Forelimb muscle (tissue), 1 donor: ENCODE data around the gene DNAH14. TPM values are rescaled to one million over a fixed set of nuclear protein-coding genes. Genes with fewer than 3 reads are reported as not detected.
"Not testable (repeated sequence)": the region's sequence is repeated elsewhere in the genome, so short reads cannot be mapped to it uniquely, and the experiment has no call there.

ENCODE experiments used
- DNase-seq: peaks from one replicate; pipeline ENCODE4 v3.0.0-alpha.2; 2013; ENCODE audit warnings: low read depth
- polyA plus RNA-seq: library from polyadenylated mRNA; unstranded; fragments of 120-200 nt; gene quantifications from one replicate; pipeline ENCODE4 v1.2.1, GENCODE V29; 2013; ENCODE audit not compliant: insufficient read length

DNAH14 gene
- polyA plus RNA-seq, 1 donor = 5.8 TPM

GRCh38 chr1:225347123-225347683, 417.7 kb downstream of the DNAH14 start:
- no peak for DNase-seq

GRCh38 chr1:225348400-225348799, 418.9 kb downstream of the DNAH14 start:
- no peak for DNase-seq

GRCh38 chr1:225349826-225350225, 420.4 kb downstream of the DNAH14 start:
- DNase-seq = no peak

GRCh38 chr1:225350872-225351271, 421.4 kb downstream of the DNAH14 start:
- no peak for DNase-seq

- no peak for DNase-seq
Measured at GRCh38 chr1:225354906-225355305, 425.4 kb downstream of the DNAH14 start.

GRCh38 chr1:225355863-225356262, 426.4 kb downstream of the DNAH14 start:
- no peak for DNase-seq

GRCh38 chr1:225360119-225360518, 430.6 kb downstream of the DNAH14 start:
- DNase-seq = no peak

- DNase-seq = no peak
Measured at GRCh38 chr1:225361176-225361575, 431.7 kb downstream of the DNAH14 start.

GRCh38 chr1:225362805-225363204, 433.3 kb downstream of the DNAH14 start:
- DNase-seq = no peak

GRCh38 chr1:225364439-225364838, 435.0 kb downstream of the DNAH14 start:
- no peak for DNase-seq

- no peak for DNase-seq
Measured at GRCh38 chr1:225366018-225366417, 436.5 kb downstream of the DNAH14 start.

GRCh38 chr1:225366552-225366951, 437.1 kb downstream of the DNAH14 start:
- DNase-seq = no peak

- DNase-seq = no peak
Measured at GRCh38 chr1:225368036-225368552, 438.6 kb downstream of the DNAH14 start.

GRCh38 chr1:225371366-225372010, 442.0 kb downstream of the DNAH14 start:
- no peak for DNase-seq

GRCh38 chr1:225373155-225373554, 443.7 kb downstream of the DNAH14 start:
- no peak for DNase-seq

- DNase-seq = no peak
Measured at GRCh38 chr1:225374996-225375395, 445.5 kb downstream of the DNAH14 start.

GRCh38 chr1:225378880-225379279, 449.4 kb downstream of the DNAH14 start:
- DNase-seq = no peak

GRCh38 chr1:225380691-225381090, 451.2 kb downstream of the DNAH14 start:
- DNase-seq = no peak

GRCh38 chr1:225386860-225387259, 457.4 kb downstream of the DNAH14 start:
- DNase-seq = not testable (repeated sequence)

GRCh38 chr1:225388372-225388771, 458.9 kb downstream of the DNAH14 start:
- peak; percentile 2 for DNase-seq

- no peak for DNase-seq
Measured at GRCh38 chr1:225389843-225390242, 460.4 kb downstream of the DNAH14 start.

GRCh38 chr1:225396357-225396756, 466.9 kb downstream of the DNAH14 start:
- DNase-seq = no peak

GRCh38 chr1:225400968-225401367, 471.5 kb downstream of the DNAH14 start:
- DNase-seq = no peak
